Subcutaneous abdominal adipose tissue (tissue), 5 donors: ENCODE data around the gene HDAC10.

Experiments used
- H3K27ac ChIP-seq: one replicate; pipeline ENCODE4 v1.7.0; 2013; ENCODE audit warnings: low read depth, mild to moderate bottlenecking, inconsistent platforms, low read length, moderate library complexity
- H3K27me3 ChIP-seq, 5 donors: one replicate each; pipeline ENCODE4 v1.7.0; 2013; ENCODE audit warnings: low read length in 5 of 5, inconsistent platforms in 1 of 5; ENCODE audit not compliant: control insufficient read depth in 5 of 5, insufficient read depth in 4 of 5
- H3K36me3 ChIP-seq, 5 donors: one replicate each; pipeline ENCODE4 v1.7.0; 2013; ENCODE audit warnings: low read length in 5 of 5; ENCODE audit not compliant: control insufficient read depth in 5 of 5, insufficient read depth in 5 of 5
- H3K4me1 ChIP-seq, 5 donors: one replicate each; pipeline ENCODE4 v1.7.0; 2013; ENCODE audit warnings: low read length in 5 of 5, mild to moderate bottlenecking in 3 of 5, moderate library complexity in 1 of 5; ENCODE audit not compliant: control insufficient read depth in 5 of 5, insufficient read depth in 5 of 5
- H3K4me3 ChIP-seq, 5 donors: one replicate each; pipeline ENCODE4 v1.7.0; 2013; ENCODE audit warnings: low read length in 5 of 5, low read depth in 1 of 5
- H3K9ac ChIP-seq, 5 donors: one replicate each; pipeline ENCODE4 v1.7.0; 2013; ENCODE audit warnings: low read length in 5 of 5, mild to moderate bottlenecking in 4 of 5, moderate library complexity in 3 of 5
- H3K9me3 ChIP-seq, 5 donors: one replicate each; pipeline ENCODE4 v1.7.0; 2013; ENCODE audit warnings: low read length in 5 of 5; ENCODE audit not compliant: control insufficient read depth in 5 of 5
- donor health status: healthy.
- donor health status: healthy.
- donor health status: healthy.
- donor health status: healthy.
- donor health status: healthy.

The HDAC10 gene

GRCh38 chr22:50293441-50294318 lies 42.6 kb upstream of the HDAC10 start:
- Histone ChIP-seq H3K36me3 (peaks cover 0 to 29% (median 23%) of the 10 kb centered on the region in 5 donors), H3K27ac (peak overlapping the region; percentile 86), H3K4me3 (peak overlapping the region in 3 of 5 donors; percentile 22 to 58 (median 54)), H3K9me3 (no peaks in the 10 kb centered on the region), H3K9ac (peak overlapping the region in 4 of 5 donors; percentile 1 to 77 (median 54)), H3K4me1 (peaks cover 2 to 50% (median 40%) of the 10 kb centered on the region in 5 donors), H3K27me3 (no peaks in the 10 kb centered on the region)

DNA sequence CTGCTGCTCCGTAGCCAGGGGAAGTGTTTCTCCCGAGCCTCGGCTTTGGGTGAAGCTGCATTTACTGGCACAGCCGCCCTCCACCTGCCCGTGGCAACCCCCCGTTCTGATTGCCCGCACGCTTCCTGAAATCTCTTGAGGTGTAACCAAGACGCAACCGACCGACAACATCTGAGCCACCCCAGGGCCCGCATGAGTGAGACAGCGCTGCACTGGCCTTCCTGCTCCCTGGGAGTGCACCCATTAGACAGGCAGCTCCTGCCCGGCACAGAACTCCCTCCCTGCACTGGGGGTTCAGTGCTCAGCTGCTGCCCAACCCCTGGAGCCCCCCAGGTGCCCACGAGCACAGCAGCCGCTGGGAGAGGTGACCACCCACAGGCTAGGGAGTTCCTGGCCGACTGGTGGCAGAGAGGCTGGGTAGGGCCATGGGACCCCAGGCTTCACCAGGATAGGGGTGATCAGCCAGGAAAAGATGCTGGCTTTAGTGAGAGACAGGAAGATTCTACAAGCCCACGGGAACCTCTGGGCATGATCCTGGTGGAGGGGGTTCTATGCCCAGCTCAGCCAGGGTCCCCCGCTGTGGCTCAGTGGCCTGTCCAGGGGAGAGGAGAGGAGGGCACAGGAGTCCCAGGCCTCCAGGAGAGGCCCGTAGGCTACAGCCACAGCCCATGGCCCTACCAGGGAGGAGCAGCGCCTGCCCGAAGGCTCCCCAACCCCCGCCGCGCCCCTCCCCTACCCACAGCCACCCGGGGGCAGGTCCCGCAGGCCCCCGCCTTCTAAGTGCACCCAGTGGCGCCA lies 41.8 kb upstream of the HDAC10 start:
- no peaks in the 10 kb centered on the region for H3K27me3 ChIP-seq
- H3K27ac ChIP-seq = peak overlapping the region; percentile 86
- H3K9me3 ChIP-seq = no peaks in the 10 kb centered on the region
- peaks cover 2 to 49% (median 40%) of the 10 kb centered on the region in 5 donors for H3K4me1 ChIP-seq
- H3K9ac ChIP-seq = peak overlapping the region in 3 of 5 donors; percentile 40 to 73 (median 64)
- H3K36me3 ChIP-seq = peaks cover 0 to 38% (median 31%) of the 10 kb centered on the region in 5 donors
- H3K4me3 ChIP-seq = peak overlapping the region in 3 of 5 donors; percentile 17 to 58 (median 54)

- H3K4me3 ChIP-seq = no peak overlapping the region
- H3K9me3 ChIP-seq = no peaks in the 10 kb centered on the region
- no peak overlapping the region for H3K27ac ChIP-seq
- no peak overlapping the region for H3K9ac ChIP-seq
- H3K27me3 ChIP-seq = no peaks in the 10 kb centered on the region
- H3K36me3 ChIP-seq = peaks cover 0 to 61% (median 51%) of the 10 kb centered on the region in 5 donors
- peaks cover 2 to 33% (median 26%) of the 10 kb centered on the region in 5 donors for H3K4me1 ChIP-seq
These were observed 39.0 kb upstream of the HDAC10 start for GRCh38 chr22:50289942-50290630.

GRCh38 chr22:50289151-50289941 lies 38.3 kb upstream of the HDAC10 start:
- peaks cover under 1 to 28% (median 21%) of the 10 kb centered on the region in 5 donors for H3K4me1 ChIP-seq
- H3K9me3 ChIP-seq = no peaks in the 10 kb centered on the region
- no peak overlapping the region for H3K9ac ChIP-seq
- no peaks in the 10 kb centered on the region for H3K27me3 ChIP-seq
- H3K36me3 ChIP-seq = peaks cover 0 to 68% (median 57%) of the 10 kb centered on the region in 5 donors
- no peak overlapping the region for H3K27ac ChIP-seq
- H3K4me3 ChIP-seq = no peak overlapping the region

DNA sequence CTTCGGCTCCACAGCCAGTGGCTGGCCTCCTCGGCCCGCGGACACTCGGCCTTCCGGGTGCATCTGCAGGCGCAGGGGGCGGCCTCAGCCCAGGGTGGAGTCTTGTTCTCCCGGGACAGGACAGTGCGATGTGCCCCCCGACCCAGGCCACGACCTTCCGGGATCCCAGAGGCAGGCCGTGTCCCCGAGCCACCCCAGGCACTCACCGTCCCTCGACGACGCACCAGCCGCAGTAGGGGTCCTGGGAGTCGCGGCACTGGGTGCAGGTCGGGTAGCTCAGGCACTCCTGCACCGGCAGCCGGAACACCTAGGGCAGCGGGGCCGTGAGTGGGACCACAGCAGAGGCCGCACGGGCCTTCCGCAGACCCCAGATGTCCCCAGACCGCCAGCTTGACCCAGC lies 36.7 kb upstream of the HDAC10 start:
- H3K9me3 ChIP-seq = no peaks in the 10 kb centered on the region
- no peaks in the 10 kb centered on the region for H3K27me3 ChIP-seq
- peaks cover 0 to 83% (median 72%) of the 10 kb centered on the region in 5 donors for H3K36me3 ChIP-seq
- H3K27ac ChIP-seq = no peak overlapping the region
- H3K9ac ChIP-seq = no peak overlapping the region
- H3K4me3 ChIP-seq = no peak overlapping the region
- H3K4me1 ChIP-seq = peaks cover 0 to 12% (median 6%) of the 10 kb centered on the region in 5 donors

GRCh38 chr22:50286701-50287318 lies 35.7 kb upstream of the HDAC10 start:
- Histone ChIP-seq H3K9ac (no peak overlapping the region), H3K27ac (no peak overlapping the region), H3K4me1 (peaks cover 0 to 5% (median 0%) of the 10 kb centered on the region in 5 donors), H3K9me3 (no peaks in the 10 kb centered on the region), H3K27me3 (no peaks in the 10 kb centered on the region), H3K36me3 (peaks cover 0 to 92% (median 80%) of the 10 kb centered on the region in 5 donors), H3K4me3 (no peak overlapping the region)

DNA sequence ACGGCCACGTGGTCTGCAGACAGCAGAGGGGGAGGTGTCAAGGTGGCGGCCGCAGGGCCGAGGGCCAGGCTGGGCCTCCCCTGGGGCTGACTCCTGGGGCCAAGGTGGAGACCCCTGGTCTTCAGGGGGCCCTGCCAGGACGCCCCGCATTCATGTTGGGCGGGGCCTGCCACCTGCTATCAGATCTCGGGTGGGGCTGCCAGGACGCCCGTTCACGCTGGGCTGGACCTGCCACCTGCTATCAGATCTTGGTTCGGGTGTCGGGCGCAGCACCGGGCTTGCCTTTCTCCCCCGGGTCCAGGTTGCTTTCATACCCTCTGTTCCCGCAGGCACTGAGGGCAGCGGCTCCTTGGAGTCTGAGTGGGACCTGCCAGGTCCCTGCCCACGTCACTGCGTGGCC lies 35.2 kb upstream of the HDAC10 start:
- Histone ChIP-seq H3K36me3 (peaks cover 0 to 94% (median 83%) of the 10 kb centered on the region in 5 donors), H3K9ac (no peak overlapping the region), H3K27me3 (no peaks in the 10 kb centered on the region), H3K9me3 (no peaks in the 10 kb centered on the region), H3K27ac (no peak overlapping the region), H3K4me3 (no peak overlapping the region), H3K4me1 (no peaks in the 10 kb centered on the region)

GRCh38 chr22:50285568-50286229 lies 34.6 kb upstream of the HDAC10 start:
- Histone ChIP-seq H3K9ac (no peak overlapping the region), H3K4me1 (no peaks in the 10 kb centered on the region), H3K36me3 (peaks cover 0 to 94% (median 88%) of the 10 kb centered on the region in 5 donors)

More at GRCh38 chr22:50285568-50286229, 34.6 kb upstream of the HDAC10 start:
- no peaks in the 10 kb centered on the region for H3K9me3 ChIP-seq
- H3K27me3 ChIP-seq = no peaks in the 10 kb centered on the region
- no peak overlapping the region for H3K27ac ChIP-seq
- H3K4me3 ChIP-seq = no peak overlapping the region
